Tibial artery (tissue), 4 donors: ENCODE measurements around the gene THEM4.
"Not testable (repeated sequence)": the region's sequence is repeated elsewhere in the genome, so short reads cannot be mapped to it uniquely, and the experiment has no call there.

ENCODE experiments used
- DNase-seq, 2 donors: peaks; one replicate each; pipeline ENCODE4 v3.0.0-alpha.2; 2019
- H3K27ac ChIP-seq, 2 donors: fragments of 200-600 bp; sonication (generic) in 1 of 2; 1 replicate in 1 of 2; 2 replicates in 1 of 2; pipeline ENCODE4 v1.5.1; 2018 to 2019; ENCODE audit warnings: mild to moderate bottlenecking in 1 of 2
- H3K27me3 ChIP-seq, 2 donors: fragments of 200-600 bp; sonication (generic) in 1 of 2; one replicate each; pipeline versions ENCODE4 v1.5.1 to v1.6.0; 2016 to 2019
- H3K36me3 ChIP-seq, 3 donors: fragments of 200-600 bp; sonication (generic) in 2 of 3; one replicate each; pipeline ENCODE4 v1.5.1; 2016 to 2019; ENCODE audit warnings: mild to moderate bottlenecking in 2 of 3
- H3K4me1 ChIP-seq, 4 donors: fragments of 200-600 bp; sonication (generic) in 2 of 4; 1 replicate in 3 of 4; 2 replicates in 1 of 4; pipeline ENCODE4 v1.5.1; 2016 to 2019
- H3K4me3 ChIP-seq, 2 donors: fragments of 200-600 bp; sonication (generic) in 1 of 2; 1 replicate in 1 of 2; 2 replicates in 1 of 2; pipeline ENCODE4 v1.5.1; 2018 to 2019; ENCODE audit warnings: mild to moderate bottlenecking in 2 of 2
- H3K9me3 ChIP-seq, 3 donors: fragments of 200-600 bp; sonication (generic) in 1 of 3; one replicate each; pipeline ENCODE4 v1.5.1; 2016 to 2019
- CTCF ChIP-seq, 2 experiments: fragments of 200-600 bp in 1 of 2; fragments of 450-650 bp in 1 of 2; IDR thresholded peaks; one replicate each; pipeline ENCODE4 v1.5.1; 2017 to 2019; ENCODE audit warnings: antibody characterized with exemption in 2 of 2, mild to moderate bottlenecking in 1 of 2, moderate library complexity in 1 of 2
- intact Hi-C: fragments of 100-400 bp; cut with DNase I; formaldehyde crosslinking; loops from one replicate; pipeline ENCODE4 v1.15.0; 2023; ENCODE audit warnings: low total_unique reads

The THEM4 gene

GRCh38 chr1:151907363-151908139 lies 1.8 kb downstream of the THEM4 start:
- DNase-seq, result no peak
- H3K4me3 ChIP-seq, result no peak overlapping the region
- H3K36me3 ChIP-seq, result peaks cover 0 to 6% (median 0%) of the 10 kb centered on the region in 3 donors
- intact Hi-C loops, result no loop called here
- no peaks in the 10 kb centered on the region for H3K27me3 ChIP-seq
- no peak overlapping the region for H3K27ac ChIP-seq
- H3K4me1 ChIP-seq, result peaks cover 0 to 21% (median 8%) of the 10 kb centered on the region in 4 donors
- no peak for TF ChIP-seq CTCF (IDR thresholded peaks at IDR 0.05)
- H3K9me3 ChIP-seq, result peaks cover 0 to 5% (median 0%) of the 10 kb centered on the region in 3 donors

GRCh38 chr1:151906324-151906645 lies 3.0 kb downstream of the THEM4 start:
- H3K36me3 ChIP-seq, H3K4me3 ChIP-seq, H3K9me3 ChIP-seq, DNase-seq, H3K27ac ChIP-seq, intact Hi-C loops, H3K27me3 ChIP-seq: not testable (repeated sequence)
- H3K4me1 ChIP-seq, result peaks cover 0 to 21% (median 8%) of the 10 kb centered on the region in 4 donors

GRCh38 chr1:151905443-151906323 lies 3.6 kb downstream of the THEM4 start:
- intact Hi-C loops, H3K27ac ChIP-seq, DNase-seq, H3K27me3 ChIP-seq, H3K9me3 ChIP-seq, H3K4me3 ChIP-seq, H3K36me3 ChIP-seq: not testable (repeated sequence)
- peaks cover 0 to 21% (median 8%) of the 10 kb centered on the region in 4 donors for H3K4me1 ChIP-seq

DNA sequence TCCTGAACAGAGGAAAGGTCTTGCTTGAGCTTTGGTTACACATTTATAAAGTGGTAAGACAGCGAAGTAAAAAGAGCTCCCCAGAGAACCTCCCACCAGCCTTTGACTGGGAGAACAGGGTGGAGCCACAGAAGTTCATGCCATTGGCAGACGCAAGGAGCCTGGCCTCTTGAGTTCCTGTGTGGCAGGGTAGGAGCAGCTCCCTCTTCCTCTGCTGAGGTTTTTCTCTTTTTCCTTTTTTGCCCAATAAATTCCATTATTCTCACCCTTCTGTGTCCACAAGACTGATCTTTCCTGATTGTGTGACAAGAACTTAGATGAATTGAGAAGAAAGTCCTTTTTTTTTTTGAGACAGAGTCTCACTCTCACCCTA lies 4.3 kb downstream of the THEM4 start:
- H3K4me1 ChIP-seq, result peaks cover 0 to 20% (median 7%) of the 10 kb centered on the region in 4 donors
- no peak for DNase-seq
- H3K4me3 ChIP-seq, result no peak overlapping the region
- H3K27me3 ChIP-seq, result no peaks in the 10 kb centered on the region
- no peak overlapping the region for H3K27ac ChIP-seq
- TF ChIP-seq CTCF (IDR thresholded peaks at IDR 0.05), result no peak
- intact Hi-C loops, result no loop called here
- H3K36me3 ChIP-seq, result peaks cover 0 to 6% (median 0%) of the 10 kb centered on the region in 3 donors
- H3K9me3 ChIP-seq, result peaks cover 0 to 16% (median 5%) of the 10 kb centered on the region in 3 donors

DNA sequence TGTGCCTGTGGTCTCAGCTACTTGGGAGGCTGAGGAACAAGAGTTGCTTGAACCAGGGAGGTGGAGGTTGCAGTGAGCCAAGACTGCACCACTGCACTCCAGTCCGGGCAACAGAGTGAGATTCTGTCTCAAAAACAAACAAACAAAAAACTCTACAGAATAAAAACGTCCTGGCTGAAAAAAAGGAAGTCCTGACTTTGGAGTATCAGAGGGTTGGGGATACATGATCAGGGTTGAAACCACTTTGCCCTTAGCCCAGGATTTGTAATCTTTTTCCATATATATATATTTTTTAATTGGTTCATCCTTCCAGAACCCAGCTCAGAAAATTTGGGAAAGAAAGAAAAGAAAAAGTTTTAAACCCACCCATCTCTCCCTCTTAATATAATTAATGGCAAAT lies 6.5 kb downstream of the THEM4 start:
- TF ChIP-seq CTCF (IDR thresholded peaks at IDR 0.05), result no peak
- Histone ChIP-seq H3K4me3 (no peak overlapping the region), H3K4me1 (peaks cover 0 to 4% (median 0%) of the 10 kb centered on the region in 4 donors), H3K36me3 (peaks cover 0 to 6% (median 0%) of the 10 kb centered on the region in 3 donors), H3K9me3 (peaks cover 0 to 15% (median 5%) of the 10 kb centered on the region in 3 donors), H3K27me3 (no peaks in the 10 kb centered on the region), H3K27ac (no peak overlapping the region)
- intact Hi-C loops, result no loop called here
- DNase-seq, result no peak

DNA sequence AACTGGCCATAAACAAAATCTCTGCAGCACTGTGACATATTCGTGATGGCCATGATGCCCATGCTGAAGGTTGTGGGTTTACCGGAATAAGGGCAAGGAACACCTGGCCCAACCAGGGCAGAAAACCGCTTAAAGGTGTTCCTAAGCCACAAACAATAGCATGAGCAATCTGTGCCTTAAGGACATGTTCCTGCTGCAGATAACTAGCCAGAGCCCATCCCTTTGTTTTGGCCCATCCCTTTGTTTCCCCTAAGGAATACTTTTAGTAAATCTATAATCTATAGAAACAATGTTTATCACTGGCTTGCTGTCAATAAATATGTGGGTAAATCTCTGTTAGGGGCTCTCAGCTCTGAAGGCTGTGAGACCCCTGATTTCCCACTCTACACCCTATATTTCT lies 8.5 kb downstream of the THEM4 start:
- H3K4me1 ChIP-seq, H3K36me3 ChIP-seq, H3K4me3 ChIP-seq, intact Hi-C loops, DNase-seq, H3K27ac ChIP-seq, H3K27me3 ChIP-seq: not testable (repeated sequence)
- H3K9me3 ChIP-seq, result peaks cover 0 to 11% (median 5%) of the 10 kb centered on the region in 3 donors

DNA sequence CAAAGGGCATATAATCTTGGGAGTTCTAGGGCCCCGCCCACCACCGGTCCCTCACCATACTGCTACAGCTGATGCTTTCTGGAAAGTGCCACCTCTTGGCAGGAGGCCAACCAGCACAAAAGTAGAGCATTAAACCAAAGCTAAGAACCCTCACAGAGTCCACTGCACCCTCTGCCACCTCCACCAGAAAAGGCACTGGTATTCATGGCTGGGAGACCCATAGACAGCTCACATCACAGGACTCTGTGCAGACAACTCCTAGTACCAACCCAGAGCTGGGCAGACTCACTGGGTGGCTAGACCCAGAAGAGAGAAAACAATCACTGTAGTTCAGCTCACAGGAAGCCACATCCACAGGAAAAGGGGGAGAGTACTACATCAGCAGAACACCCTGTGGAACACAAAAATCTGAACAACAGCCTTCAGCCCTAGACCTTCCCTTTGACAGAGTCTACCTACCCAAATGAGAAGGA lies 10.8 kb downstream of the THEM4 start:
- no peak overlapping the region for H3K27ac ChIP-seq
- intact Hi-C loops, result no loop called here
- no peaks in the 10 kb centered on the region for H3K4me1 ChIP-seq
- H3K9me3 ChIP-seq, result peaks cover 0 to 11% (median 5%) of the 10 kb centered on the region in 3 donors
- TF ChIP-seq CTCF (IDR thresholded peaks at IDR 0.05), result no peak
- H3K36me3 ChIP-seq, result peaks cover 12 to 15% (median 12%) of the 10 kb centered on the region in 3 donors
- H3K27me3 ChIP-seq, result no peaks in the 10 kb centered on the region
- no peak overlapping the region for H3K4me3 ChIP-seq
- DNase-seq, result no peak
